ENCODE data around the gene SLC22A17.

DNA sequence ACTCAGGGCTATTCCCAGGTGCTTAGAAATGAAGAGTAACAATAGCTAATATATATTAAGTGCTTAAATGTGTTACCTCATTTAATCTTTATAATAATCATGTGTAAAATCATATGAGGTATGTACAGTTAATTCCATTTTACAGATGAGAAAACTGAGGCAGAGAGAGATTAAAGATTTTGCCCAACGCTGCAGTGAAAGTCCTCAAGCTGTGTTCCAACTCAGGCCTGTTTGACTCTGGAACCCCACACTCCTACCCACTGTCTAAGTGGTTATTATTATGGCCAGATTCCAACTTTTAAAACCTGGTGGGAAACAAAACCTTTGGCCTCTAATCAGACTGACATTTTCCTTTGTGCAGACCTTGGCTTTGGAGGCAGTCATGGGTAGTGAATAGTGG lies 34.3 kb upstream of the SLC22A17 start:
- no peak for TF ChIP-seq POLR2AphosphoS5 (IDR thresholded peaks at IDR 0.05)
- TF ChIP-seq, protein P1, sequence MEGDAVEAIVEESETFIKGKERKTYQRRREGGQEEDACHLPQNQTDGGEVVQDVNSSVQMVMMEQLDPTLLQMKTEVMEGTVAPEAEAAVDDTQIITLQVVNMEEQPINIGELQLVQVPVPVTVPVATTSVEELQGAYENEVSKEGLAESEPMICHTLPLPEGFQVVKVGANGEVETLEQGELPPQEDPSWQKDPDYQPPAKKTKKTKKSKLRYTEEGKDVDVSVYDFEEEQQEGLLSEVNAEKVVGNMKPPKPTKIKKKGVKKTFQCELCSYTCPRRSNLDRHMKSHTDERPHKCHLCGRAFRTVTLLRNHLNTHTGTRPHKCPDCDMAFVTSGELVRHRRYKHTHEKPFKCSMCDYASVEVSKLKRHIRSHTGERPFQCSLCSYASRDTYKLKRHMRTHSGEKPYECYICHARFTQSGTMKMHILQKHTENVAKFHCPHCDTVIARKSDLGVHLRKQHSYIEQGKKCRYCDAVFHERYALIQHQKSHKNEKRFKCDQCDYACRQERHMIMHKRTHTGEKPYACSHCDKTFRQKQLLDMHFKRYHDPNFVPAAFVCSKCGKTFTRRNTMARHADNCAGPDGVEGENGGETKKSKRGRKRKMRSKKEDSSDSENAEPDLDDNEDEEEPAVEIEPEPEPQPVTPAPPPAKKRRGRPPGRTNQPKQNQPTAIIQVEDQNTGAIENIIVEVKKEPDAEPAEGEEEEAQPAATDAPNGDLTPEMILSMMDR (IDR thresholded peaks at IDR 0.05), result no peak
- TF ChIP-seq POLR2A (IDR thresholded peaks at IDR 0.05), result no peak
- TF ChIP-seq EP300 (IDR thresholded peaks at IDR 0.05), result no peak

Data from sigmoid colon (tissue), 4 donors.